Measurements from ENCODE around the gene NCAPD3. TPM values are rescaled to one million over a fixed set of nuclear protein-coding genes. Genes with fewer than 3 reads are reported as not detected.

The NCAPD3 gene
- total and polyA plus RNA-seq, 2 of the 13 experiments (the other 11 are each of a cell fraction or from before 2014, with no cell fraction given), result 20.7 to 25.6 TPM

GRCh38 chr11:134138376-134138775 lies 85.4 kb downstream of the NCAPD3 start (continued):
- TF ChIP-seq SAFB2 (CRISPR knock-in tag; IDR thresholded peaks at IDR 0.05; ENCODE audit: borderline replicate concordance, low read depth), result no peak
- TF ChIP-seq ZNF12 (CRISPR knock-in tag; IDR thresholded peaks at IDR 0.05), result no peak
- no peak for TF ChIP-seq RBM22 (optimal IDR thresholded peaks at IDR 0.05; ENCODE audit: low read length)
- no peak for TF ChIP-seq ATM (IDR thresholded peaks at IDR 0.05; ENCODE audit: borderline replicate concordance)
- TF ChIP-seq LCORL (IDR thresholded peaks at IDR 0.05), result no peak
- TF ChIP-seq LCORL (CRISPR knock-in tag; IDR thresholded peaks at IDR 0.05), result no peak
- no peak for TF ChIP-seq TGIF2 (CRISPR knock-in tag; IDR thresholded peaks at IDR 0.05)
- TF ChIP-seq CREM (IDR thresholded peaks at IDR 0.05), result no peak
- no peak for TF ChIP-seq CREM (CRISPR knock-in tag; IDR thresholded peaks at IDR 0.05)

GRCh38 chr11:134134167-134134566 lies 89.6 kb downstream of the NCAPD3 start:
- Histone ChIP-seq H2AFZ (ENCODE audit: low read length) (no peak overlapping the region), H3K4me2 (ENCODE audit: low read depth, low read length) (no peak overlapping the region), H3K9ac (ENCODE audit: insufficient read depth, low read depth, low read length) (no peak overlapping the region), H3K27ac (ENCODE audit: extremely low read length, insufficient read depth, low read length) (no peak overlapping the region), H3K9me3 (ENCODE audit: low read length) (peaks cover 9% of the 10 kb centered on the region; the same call in 1 of the 2 replicates), H3K36me3 (replicated peaks in 1 of 2; ENCODE audit: control insufficient read depth in 1 of 2, insufficient read depth in 2 of 2, low read length in 2 of 2) (no peaks in the 10 kb centered on the region), H3K4me3 (replicated peaks in 1 of 3; ENCODE audit: insufficient read depth in 1 of 3, low read depth in 2 of 3, low read length in 3 of 3) (no peak overlapping the region), H3K4me1 (ENCODE audit: insufficient read depth, low read length) (no peaks in the 10 kb centered on the region), H4K20me1 (ENCODE audit: insufficient read depth, low read length) (no peaks in the 10 kb centered on the region), H3K27me3 (ENCODE audit: control insufficient read depth in 1 of 2, insufficient read depth in 2 of 2, low read length in 2 of 2) (no peaks in the 10 kb centered on the region), H3K79me2 (ENCODE audit: insufficient read depth, low read length) (no peaks in the 10 kb centered on the region)
- intact Hi-C loops (cut with micrococcal nuclease; ENCODE audit: unreplicated experiment), result no loop called here
- 52% methylated on average over 1 of the region's 1 CpG for WGBS (ENCODE audit: low lambda C conversion rate)
- ChIA-PET POLR2A (no interaction called here), CTCF (ENCODE audit: low intra/inter-chr PET ratio, low total read pairs) (no interaction called here)
- FAIRE-seq (no peak), ATAC-seq (no peak), DNase-seq (ENCODE audit: low spot score) (no peak)
- no TSS peak for BruUV-seq (replicated peaks)
- in situ Hi-C loops (cut with HindIII; ENCODE audit: extremely low pct_ligation_motif_present, low pct_unique_long_range_greater_than_20kb), result no loop called here
- TF ChIP-seq CEBPZ (IDR thresholded peaks at IDR 0.05; ENCODE audit: low read length) (no peak), ZNF557 (CRISPR knock-in tag; IDR thresholded peaks at IDR 0.05) (no peak), ZNF724P (CRISPR knock-in tag; IDR thresholded peaks at IDR 0.05; ENCODE audit: borderline replicate concordance) (no peak), ARID3A (IDR thresholded peaks at IDR 0.05; ENCODE audit: low read depth, low read length) (no peak), GABPB1 (CRISPR knock-in tag; IDR thresholded peaks at IDR 0.05) (no peak), ATF4 (CRISPR knock-in tag; IDR thresholded peaks at IDR 0.05) (no peak), NFRKB (IDR thresholded peaks at IDR 0.05) (no peak), REXO4 (CRISPR knock-in tag; IDR thresholded peaks at IDR 0.05; ENCODE audit: borderline replicate concordance) (no peak), MAZ (IDR thresholded peaks at IDR 0.05; ENCODE audit: borderline replicate concordance, low read depth, low read length) (no peak), MAZ (CRISPR knock-in tag; IDR thresholded peaks at IDR 0.05; ENCODE audit: low read depth) (no peak), ZNF558 (CRISPR knock-in tag; IDR thresholded peaks at IDR 0.05; ENCODE audit: borderline replicate concordance) (no peak), EHMT2 (IDR thresholded peaks at IDR 0.05; ENCODE audit: borderline replicate concordance, low read depth, low read length) (no peak), ZNF143 (CRISPR knock-in tag; IDR thresholded peaks at IDR 0.05) (no peak)
